NOMO-1 (cell line): ENCODE data around the gene NCAPH2.

Experiments
- DNase-seq, 2 experiments: peaks; one replicate each; lab custom pipeline; 2025; ENCODE audit not compliant: unreplicated experiment in 2 of 2; lab: John Stamatoyannopoulos, UW

Gene NCAPH2

DNA sequence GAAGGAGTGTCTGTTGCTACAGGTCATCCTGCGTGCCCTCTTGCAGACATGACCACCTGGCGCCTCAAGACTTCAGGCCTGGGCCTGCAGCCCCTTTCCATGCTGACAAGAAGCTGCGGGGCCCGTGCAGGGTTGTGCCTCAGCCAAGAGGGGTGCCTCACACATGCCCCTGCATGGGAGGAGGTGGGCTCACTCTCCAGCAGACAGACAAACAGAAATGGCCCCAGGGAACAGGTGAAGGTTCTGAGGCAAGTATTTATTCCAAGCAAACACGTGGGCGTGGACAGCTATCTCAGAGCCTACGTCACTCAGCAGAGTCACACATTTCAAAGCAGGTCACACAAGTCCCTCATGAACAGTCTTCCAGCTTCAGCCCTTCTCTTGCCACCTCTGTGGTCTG, 60.6 kb downstream of the NCAPH2 start:
- no peak for DNase-seq

DNA sequence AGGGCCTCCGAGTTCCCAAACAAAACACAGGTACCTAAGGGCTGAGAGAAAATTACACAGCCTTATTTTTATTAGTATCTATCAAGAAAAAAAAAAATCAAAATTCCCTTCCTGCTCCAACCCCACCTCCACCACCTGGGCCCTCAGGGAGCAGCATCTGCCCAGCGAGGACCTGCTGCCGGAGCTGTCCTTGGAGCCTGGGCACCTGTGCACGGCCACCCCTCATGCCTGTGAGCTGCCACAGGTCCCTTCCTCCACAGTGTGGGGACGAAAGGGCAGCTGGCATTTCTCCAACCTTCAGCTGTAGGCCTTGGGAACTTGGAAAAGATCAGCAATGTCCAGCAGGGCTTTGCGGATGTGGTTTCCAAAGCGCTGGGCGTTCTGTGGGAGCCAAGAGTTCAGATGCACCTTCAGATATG, 61.0 kb downstream of the NCAPH2 start:
- DNase-seq, result no peak

DNA sequence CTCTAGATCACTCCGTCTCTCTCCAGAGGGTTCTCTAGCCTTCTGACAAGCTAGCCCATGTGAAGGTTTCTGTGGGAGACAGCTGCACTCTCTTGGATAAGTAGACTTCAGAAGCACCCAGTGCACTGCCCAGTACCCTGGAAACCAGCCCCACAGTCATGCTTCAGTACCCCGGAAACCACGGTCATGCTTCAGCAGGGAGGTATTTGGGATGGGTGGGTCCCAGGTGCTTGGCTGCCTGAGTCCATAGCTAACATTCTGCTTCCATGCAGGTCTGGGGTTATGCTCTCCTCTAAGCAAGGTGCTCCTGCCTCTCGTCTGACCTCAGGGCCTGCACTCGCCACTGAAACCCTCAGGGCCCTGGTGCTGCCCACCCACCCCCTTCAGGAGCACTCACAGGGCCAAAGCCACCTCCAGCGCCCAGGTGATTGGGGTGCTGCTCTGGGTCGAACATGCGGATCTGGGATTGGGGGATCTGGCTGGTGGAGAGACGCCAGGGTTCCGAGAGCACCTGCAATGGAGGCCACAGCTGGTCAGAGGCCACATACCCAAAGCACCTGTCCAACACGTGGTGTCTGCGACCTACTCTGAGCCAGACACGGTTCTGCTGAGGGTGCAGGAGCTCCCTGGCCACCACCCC, 62.0 kb downstream of the NCAPH2 start:
- no peak for DNase-seq

DNA sequence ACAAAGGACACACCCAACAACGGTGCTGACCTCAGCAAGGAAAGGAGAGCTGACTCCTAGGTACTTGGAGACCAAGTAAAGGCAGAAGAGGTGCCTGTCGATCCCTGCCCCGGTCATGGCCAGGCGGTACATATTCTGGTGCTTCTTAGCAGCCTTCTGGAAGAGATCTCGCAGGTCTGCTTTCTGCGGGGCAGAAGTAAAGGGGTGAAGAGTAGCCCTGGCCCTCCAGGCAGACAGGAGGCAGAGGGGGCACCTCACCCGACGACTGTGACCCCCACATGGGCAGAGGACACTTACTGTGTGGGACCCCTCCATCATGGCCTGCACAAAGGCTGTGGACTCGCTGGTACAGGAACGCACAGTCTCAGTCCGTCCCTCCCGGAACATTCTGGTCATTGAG, 62.8 kb downstream of the NCAPH2 start:
- no peak for DNase-seq

DNA sequence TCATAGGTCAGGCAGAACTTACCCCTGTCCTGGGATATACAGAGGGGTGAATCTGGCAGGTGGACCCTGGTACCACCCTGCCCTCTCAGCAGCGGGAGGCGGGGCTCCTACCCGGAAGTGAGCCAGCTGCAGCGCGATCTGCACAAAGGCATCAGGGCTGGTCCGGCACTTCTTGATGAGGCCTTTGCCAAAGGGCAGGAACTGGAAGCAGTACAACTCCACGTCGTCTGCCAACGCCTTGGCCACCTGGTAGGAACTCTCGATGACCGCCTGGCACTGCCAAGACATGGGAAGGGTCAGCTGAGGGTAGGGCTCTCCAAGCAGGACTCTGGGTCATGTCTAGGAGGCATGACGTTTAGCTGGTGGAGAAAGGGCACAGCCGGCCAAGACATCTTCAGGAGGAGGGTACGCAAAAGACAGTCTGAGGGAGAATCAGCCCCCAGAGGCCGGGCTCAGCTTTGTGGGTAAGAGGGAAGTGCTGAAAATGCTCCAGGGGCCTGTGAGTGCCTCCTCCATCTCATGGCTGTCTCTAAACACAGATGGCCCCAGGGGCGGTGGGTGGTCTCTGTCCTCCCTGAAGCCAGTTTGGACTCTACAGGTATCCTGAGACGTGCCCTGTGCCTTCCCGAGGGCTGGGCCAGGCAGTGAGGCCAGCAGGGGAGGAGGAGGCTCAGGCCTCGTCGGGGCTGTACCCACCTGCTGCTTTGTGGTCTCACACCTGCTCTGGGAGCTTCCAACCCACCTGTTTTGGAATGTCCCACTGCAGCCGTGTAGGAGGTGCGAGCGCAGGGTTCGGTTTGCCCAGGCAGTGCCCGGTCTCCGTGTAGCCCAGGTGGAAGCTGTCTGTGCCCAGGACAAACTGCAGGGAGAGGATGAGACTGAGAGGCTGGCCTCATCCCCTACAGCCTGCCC, 63.5 kb downstream of the NCAPH2 start:
- no peak for DNase-seq

DNA sequence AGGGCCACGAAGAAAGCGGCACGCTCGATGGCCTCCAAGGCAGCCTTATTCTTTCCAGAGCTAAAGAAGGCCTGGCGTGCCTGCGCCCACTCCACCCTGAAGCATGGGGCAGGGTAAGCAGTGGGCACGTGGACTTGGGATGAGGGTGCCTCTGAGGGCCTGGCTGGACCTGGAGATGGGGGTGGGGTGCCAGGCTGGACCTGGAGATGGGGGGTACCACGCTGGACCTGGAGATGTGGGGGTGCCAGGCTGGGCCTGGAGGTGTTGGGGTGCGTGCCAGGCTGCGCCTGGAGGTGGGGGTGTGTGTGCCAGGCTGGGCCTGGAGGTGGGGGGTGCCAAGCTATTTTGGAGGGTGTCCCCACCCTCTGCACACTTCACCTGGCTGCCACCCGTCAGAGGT, 64.9 kb downstream of the NCAPH2 start:
- no peak for DNase-seq

DNA sequence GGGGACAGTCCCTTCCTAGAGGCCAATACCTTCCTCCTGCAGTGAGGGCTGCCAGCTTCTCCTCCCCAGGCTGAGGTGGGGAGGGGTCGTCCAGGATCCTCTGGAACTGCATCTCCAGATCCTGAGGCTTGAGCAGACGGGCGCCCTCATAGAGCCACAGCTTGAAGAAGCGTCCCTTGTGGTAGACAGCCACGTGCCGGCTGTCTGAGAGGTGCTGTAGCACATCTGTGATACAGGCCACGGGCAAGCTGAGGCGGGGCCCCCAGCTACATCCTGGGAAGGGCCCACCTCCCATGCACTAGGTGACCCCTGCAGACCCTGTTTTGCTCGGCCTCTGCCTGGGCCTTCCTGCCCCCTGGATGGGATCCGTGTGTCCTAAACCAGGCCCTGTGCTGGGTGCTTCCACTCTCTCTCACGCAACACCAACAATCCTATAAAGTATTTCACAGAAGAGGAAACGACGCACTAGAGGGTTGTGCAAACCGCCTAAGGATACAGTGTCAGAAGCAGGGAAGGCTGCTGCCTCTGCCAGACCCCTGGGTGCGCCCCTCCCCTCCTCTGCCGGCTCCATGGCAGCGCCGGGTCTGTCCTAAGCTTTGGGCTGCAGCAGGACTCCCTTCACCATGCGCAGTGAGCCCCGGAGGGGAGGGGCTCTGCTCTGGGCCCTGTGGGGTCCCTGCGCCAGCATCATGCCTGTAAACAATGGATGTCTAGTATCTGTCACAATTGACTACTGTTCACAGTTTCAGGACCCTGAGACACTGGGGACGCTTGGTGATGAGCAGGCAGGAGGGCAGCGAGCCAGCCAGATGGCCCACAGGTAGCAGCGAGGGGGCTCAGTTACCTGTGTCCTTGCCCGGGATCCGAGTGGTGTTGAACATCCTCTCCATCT, 65.7 kb downstream of the NCAPH2 start:
- DNase-seq, result no peak

DNA sequence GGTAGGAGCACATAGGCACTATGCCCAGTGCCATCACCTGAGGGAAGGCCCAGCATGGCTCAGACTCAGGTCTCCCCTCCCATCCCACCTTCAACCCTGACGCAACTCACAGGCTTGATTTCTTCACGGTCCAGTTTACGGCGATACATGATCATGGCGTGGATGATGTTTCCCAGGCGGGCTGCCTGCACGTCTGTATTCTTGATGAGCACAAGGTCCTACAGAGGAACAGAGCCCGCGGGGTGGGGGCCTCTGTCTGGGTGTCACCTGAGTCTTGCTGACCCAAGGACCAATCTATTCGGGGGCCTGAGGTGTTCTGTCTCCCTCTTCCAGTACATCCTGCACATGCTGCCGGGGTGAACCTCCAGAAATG, 66.3 kb downstream of the NCAPH2 start:
- no peak for DNase-seq
